Ishikawa (cell line): Measurements from ENCODE around the gene C1GALT1.

Source experiments
- CREB1 ChIP-seq: IDR thresholded peaks from 2 replicates; pipeline ENCODE4 v1.6.1; 2012; ENCODE audit warnings: low read depth
- EP300 ChIP-seq: IDR thresholded peaks from 2 replicates; pipeline ENCODE4 v1.6.1; 2012; ENCODE audit warnings: borderline replicate concordance
- MAX ChIP-seq: IDR thresholded peaks from 2 replicates; pipeline ENCODE4 v1.6.1; 2012
- RAD21 ChIP-seq: IDR thresholded peaks from 2 replicates; pipeline ENCODE4 v1.6.1; 2012; ENCODE audit warnings: low read depth
- REST ChIP-seq: IDR thresholded peaks from 2 replicates; pipeline ENCODE4 v1.6.1; 2012; ENCODE audit warnings: low read depth, mild to moderate bottlenecking
- TAF1 ChIP-seq: IDR thresholded peaks from 2 replicates; pipeline ENCODE4 v1.6.1; 2012; ENCODE audit warnings: low read depth, mild to moderate bottlenecking
- YY1 ChIP-seq: IDR thresholded peaks from 2 replicates; pipeline ENCODE4 v1.6.1; 2012; ENCODE audit warnings: low read depth

- TF ChIP-seq REST (no peak), MAX (no peak), TAF1 (no peak), EP300 (no peak), RAD21 (no peak), YY1 (no peak), CREB1 (no peak)
Measured at GRCh38 chr7:7228967-7229366, 46.6 kb downstream of the C1GALT1 start.
